ENCODE results near the gene MYO1B.

MYO1B gene

DNA sequence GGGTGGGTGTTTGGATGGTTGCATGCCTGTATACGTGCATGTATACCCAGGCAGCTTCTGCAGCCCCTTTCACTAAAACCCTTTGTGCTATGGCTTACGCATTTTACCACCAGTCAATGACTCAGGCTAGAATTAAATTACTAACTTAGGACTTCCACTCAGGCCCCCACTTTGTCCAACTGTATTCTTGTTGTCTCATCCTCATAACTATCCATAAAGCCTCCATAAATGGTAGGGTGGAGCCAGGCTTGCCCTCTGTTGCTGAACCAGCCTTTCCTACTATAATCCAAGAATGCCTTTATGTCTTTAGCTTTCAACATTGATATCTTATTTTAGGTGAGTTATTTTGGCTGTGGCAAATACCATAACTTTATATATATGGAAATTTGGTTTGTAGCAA is 119.9 kb downstream of the MYO1B start:
- DNase-seq: no peak

DNA sequence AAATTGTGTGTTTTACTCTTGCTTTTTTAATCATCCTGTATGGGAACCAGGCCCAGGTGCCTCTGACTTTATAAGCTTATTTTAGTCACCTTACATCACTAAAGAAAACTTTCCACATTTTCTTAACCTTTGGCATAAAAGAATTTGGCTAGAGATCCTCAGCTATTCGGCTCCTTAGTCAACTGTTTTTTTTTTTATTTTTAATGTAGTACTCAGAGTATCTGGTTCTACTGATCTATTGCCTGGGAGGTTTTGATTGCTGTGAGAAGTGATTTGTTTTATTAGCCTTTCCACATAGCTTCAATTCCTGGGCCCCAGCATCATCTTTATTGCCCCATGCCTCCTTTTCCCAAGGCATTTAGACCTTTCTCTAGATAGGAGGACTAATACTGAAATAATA is 121.0 kb downstream of the MYO1B start:
- peak; percentile 83 for DNase-seq

DNA sequence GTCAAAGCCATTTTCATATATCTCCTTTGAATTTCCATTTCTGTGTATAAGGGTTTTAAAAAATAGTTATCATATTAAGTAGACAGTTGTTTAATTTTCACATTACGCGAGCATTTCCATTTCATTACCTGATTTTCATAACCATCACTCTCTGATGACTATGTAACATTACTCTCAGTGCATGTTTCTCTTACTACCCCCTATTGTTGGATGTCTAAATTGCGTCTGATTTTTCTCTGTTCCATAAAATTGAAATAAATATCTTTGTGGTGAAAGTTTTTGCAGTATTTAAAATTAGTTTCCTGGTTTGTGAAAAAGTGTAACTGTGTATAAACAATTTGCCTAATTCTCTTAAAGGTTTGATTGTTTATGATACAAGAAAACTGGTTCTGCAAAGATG is 123.8 kb downstream of the MYO1B start:
- DNase-seq: peak; percentile 20

DNA sequence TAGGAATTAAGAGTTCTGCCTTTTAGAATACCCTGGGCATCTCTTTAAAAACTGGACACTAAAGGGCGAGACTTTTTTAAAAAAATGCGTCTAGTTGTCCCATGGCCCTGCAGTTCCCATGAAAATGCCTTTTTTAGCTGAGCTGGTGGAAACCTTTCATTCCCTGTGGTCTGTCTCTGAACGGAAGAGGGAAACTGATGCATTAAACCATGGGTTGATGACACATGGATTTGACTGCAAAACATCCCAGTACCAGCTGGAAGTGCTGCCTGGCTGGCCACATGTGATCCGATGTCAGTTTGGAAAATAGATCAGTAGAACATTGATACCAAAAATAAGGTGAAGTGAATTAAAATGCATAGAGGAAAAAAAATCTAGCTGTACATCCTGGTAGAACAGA is 129.2 kb downstream of the MYO1B start:
- no peak for DNase-seq

DNA sequence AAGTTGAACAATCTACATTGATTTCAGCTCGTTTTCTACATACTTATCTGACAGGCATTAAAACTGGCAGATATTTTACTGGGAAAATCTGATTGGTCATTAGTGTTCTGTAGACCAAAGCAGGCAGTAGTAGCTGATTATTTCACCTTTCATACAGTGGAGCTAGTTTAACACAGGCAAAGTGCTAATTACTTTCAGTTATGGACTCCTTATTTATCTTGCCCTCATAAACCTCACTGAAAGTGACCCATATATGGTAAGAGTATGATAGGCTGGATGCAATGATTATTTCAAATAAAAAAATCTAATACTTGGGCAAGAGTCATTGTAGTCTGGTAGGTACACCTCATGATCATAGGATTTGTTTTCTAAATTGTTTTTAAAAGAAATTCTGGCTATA is 129.7 kb downstream of the MYO1B start:
- DNase-seq: no peak

DNA sequence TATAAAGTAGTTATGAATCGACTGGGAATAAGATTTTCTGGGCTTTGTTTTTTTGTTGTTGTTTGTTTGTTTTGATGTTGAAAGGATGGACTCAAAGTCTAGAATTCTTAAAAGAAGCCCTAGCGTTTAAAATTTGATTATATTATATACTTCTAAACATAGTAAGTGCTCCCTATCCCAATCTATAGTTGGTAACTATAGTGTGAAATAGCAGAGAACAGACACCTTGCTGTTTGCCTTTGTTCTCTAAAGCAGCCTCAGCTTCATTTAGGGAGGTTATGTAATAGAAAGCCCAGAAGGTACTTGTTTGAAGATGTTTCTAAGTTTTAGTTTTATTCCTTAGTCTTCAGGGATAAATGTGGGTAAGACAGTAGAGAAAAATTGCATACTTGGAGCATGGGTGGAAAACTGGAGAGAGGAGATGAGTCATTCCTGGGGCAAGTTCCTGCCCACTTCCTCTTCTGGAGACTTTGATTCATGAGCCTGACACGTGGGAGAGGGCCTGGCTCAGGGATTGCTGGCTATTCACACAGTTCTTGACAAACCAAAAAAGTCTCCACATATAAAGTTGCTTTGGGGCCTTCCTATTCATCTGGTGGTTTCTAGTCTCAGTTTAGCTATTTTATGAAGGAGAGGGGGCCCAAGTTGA is 131.9 kb downstream of the MYO1B start:
- DNase-seq: peak; percentile 93

DNA sequence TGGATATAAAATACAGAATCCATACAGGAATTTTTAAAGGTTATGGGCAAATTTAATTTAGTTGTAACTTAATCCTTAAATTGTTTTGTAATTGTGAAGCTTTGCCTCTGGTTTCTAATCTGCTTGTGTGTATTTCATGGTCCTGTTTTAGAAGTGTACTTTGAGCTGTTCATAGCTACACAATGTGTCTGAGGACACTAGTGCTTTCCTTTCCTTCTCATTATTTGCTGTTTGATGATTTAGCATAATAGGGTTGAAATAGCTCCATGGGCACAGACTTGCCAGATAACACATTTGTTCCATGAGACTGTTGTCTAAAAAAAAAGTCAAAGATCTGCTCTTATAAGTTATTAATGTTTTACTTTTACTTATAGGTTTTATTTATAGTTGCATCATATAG is 134.2 kb downstream of the MYO1B start:
- DNase-seq: no peak

DNA sequence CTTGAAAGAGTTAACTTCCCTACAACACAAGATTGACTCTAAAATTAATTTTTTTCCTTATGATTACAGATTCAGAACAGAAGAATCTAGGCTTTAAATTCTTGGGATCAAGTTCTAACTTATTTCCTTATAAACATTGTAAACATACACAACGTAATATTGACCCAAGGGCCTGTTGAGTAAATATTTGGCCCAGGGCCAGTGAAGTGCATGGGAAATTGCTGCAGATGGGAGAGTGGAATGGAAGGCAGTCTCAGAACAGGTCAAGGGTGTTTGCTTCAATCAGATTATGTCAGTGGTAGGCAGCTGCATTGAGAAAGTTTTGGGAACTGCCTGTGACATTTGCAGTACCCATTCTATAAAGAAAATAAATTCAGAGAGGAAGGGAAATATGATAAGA is 137.6 kb downstream of the MYO1B start:
- peak; percentile 17 for DNase-seq

DNA sequence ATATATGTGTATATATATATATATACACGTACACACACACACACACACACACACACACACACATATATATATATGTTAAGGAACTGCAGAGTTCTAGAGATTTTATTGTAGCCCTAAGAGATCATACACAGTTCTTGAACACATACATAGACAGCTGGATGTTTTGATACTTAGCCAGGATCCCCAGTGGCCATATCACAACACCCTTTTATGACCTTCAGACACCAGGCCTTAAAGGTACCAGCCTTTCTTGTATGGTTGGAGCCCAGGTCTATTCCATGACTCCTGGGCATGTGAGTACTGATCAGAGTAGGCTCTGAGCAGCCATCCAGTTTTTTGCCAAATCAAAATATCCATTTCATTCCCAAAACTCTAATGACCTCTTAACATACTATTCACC is 138.3 kb downstream of the MYO1B start:
- no peak for DNase-seq

DNA sequence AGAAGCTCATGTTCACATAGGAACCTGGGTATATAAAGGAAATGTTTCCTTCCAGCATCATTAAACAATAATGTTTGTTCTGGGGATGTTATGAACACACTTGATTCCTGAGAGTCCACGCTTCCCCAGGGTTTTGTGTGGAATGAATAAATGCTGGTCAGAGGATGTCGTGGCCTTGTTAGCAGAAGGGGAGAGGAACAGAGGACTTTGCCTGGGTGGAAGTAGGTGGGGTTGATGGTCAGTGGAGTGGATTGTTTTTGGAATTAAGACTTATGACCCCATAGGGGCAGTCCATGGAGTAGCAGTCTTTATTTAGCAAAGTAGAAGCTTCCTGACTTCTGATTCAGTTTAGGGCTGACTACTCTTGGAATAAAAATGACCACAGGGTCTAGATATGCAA is 139.6 kb downstream of the MYO1B start:
- DNase-seq: peak; percentile 29

DNA sequence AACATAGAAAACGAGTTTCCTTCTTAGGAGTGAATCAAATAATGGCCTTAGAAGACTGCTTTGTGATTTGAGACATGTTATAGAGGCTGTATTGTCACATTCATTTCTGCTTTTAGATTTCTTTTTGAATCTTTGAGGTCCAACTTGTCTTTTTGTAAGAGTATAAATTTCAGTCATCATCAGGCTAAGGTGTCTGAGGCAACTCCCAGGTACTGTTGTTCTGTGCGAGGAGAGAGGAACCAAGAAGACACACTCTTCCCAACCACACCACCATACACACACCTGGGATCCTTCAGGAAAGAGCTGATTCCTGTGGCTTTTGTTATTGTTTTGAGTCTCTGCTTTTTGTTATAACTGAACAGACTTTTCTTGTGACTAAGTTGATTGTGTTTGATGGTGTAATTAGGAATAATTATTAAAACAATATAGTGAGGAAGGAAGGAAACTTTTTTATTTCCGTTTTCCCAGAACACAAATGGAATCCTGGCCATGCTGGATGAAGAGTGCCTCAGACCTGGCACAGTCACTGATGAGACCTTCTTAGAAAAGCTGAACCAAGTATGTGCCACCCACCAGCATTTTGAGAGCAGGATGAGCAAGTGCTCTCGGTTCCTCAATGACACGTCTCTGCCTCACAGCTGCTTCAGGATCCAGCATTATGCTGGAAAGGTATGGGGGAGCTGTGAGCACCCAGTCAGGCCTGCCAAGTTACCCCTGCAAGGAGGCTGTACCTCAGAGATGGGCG is 140.4 kb downstream of the MYO1B start:
- DNase-seq: no peak

DNA sequence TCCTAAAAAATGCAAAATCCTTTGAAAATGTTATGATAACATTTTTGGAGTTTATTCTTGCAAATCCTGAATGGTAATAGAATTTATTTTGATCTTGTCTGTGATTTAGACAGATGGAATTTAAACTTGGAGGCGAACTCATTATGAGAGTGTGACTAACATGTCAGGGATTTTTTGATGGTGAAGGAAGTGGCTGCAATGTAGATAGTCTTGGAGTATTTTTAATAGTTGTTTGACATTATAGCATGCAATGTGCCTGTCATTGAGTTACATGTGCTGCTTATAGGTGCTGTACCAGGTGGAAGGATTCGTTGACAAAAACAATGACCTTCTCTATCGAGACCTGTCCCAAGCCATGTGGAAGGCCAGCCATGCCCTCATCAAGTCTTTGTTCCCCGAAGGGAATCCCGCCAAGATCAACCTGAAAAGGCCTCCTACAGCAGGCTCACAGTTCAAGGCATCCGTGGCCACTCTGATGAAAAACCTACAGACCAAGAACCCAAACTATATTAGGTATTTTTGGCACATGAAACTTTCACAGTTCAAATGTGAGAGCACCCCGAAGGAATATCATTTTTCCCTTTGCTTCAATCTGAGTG is 141.8 kb downstream of the MYO1B start:
- peak; percentile 92 for DNase-seq

DNA sequence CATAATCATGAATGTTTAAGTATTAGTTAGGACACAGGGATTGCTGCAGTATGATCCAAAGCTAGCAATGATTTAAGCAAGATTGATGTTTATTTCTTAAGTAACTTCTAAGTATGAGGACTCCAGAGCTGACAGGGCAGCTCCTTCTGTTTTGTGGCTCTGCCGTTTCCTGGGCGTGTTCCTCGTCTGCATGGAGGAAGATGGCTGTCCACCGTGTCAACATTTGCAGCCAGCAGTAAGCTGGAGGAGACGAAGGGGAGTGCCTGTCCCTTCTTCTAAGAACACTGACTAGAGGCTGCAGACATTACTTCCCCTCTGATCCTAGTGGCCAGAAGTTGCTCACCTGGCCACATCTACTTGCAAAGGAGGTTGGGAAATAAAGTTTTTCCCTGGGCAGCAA is 144.1 kb downstream of the MYO1B start:
- no peak for DNase-seq

DNA sequence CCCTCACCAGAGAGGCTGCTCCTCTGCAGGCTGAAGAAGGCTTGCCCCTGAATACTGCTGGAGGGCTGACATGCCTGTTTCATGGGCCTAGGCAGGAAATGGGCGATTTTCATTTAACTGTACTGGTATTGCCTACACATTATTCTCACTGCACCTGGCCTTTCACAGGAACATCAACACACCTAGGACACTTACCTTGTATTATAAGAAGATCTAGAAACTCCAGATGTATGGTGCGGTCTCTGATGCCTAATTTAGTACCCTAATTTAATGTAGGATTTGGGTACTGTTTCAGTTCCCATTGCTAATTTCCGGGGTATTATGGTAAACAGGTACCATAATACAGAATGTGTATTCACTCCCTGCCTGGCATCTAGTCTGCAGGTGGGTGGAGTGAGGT is 146.0 kb downstream of the MYO1B start:
- no peak for DNase-seq

DNA sequence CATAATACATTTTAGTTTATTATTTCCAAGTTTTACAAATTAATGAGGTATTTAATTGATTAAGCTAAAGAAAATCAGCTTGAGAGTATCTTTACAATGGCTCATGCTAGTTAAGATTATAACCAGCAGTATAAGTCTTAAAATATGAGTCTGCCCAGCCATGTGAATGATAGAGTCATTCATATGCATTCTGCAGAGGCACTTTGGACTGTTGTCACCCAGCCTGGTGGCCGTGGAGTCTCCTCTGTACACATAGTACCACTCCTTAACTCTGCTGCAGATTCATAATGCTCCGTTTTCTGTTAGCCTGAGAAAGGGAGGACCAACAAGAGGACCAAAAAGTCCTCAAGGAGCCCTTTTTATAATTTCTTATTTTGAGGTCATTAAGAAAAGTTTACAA is 148.8 kb downstream of the MYO1B start:
- DNase-seq: no peak

DNA sequence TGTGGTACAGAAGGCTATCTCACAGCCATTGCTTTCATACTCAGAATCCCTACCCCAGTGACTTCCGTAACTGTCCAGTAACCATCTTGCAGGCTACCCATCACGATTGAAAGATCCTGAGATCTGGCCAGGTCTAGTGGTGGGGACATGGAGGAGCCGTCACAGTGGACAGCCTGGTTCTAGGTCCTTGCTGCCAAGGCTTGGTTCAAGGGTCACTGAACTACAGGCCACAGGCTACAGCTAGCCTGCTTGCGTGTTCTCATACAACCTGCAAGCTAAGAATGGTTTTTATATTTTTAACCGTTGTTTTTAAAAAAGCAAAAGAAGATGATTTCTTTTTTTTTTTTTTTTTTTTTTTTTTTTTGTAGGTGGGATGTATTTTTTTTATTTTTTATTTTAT is 151.6 kb downstream of the MYO1B start:
- no peak for DNase-seq

DNA sequence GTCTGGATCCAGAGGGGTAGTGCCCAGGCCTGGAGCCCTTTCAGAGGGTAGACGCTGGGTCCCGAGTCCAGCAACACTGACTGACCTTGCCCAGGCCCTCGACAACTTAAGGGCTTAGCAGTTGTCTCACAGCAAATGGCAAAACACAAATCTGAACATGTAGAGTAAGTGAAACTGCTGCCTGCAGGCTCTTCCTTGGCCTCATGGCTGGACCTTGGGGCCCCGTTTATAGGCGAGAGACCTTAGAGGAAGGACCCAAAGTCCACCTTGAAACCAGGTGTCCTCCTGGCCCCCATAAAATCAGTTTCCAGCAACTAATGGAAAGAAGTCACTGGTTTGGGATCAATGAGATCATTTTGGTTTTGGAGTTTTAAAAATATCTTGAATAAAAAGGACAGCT is 154.4 kb downstream of the MYO1B start:
- DNase-seq: no peak

DNA sequence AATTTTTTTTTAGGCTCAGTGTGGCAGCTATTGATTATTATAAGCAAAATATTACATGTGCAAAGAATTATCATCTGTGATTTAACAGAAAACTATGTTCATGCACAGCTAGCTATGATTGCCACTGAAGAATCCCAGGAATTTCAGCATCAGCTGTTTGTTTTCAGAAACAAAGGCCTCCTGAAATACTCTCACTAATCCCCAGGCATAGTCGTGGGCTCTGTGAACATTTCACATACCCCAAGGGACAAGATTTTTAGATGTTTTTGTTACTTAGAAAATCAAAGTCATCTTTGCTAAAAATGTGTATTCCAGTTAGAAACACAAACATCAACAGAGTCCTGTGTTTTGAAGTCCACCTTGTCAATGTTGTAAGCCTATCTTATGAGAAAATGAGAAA is 156.1 kb downstream of the MYO1B start:
- peak; percentile 89 for DNase-seq

DNA sequence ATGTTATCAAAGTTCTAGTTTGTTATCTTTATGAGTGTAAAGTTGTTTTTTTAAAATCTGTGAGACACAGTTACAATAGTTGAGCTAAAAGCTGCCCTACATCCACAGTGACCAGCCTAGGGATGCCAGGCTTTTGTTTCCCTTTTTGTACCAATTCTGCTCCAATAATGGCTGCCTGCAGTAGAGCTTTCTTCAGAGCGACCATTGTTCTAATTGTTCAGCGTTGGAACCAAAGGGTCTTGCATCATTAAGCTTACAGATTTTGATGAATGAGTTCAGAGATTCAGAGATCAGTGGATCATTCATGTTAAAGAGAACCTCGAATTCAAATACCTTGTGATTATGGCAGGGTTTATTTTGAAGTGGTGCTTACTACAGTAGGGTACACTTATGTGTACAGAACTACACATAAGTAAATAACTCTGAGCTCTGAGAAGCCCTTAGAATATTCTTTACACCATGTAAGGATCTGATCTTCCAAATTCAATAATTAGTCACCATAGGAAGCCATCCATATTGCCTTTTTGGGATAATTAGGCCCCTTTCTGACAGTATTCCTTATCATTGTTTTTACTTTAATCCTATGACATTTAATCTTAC is 157.9 kb downstream of the MYO1B start:
- DNase-seq: no peak

DNA sequence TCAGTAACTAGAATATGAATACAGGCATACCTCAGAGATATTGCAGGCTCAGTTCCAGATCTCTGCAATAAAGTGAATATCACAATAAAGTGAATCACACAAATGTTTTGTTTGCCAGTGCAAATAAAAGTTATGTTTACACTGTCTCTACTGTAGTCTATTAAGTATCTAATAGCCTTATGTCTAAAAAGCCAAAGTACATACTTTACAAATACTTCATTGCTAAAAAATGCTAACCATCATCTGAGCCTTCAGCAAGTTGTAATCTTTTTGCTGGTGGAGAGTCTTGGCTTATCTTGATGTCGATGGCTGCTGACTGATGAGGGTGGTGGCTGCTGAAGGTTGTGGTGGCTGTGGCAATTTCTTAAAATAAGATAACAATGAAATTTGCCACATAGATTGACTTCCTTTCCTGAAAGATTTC is 159.4 kb downstream of the MYO1B start:
- peak; percentile 68 for DNase-seq

DNA sequence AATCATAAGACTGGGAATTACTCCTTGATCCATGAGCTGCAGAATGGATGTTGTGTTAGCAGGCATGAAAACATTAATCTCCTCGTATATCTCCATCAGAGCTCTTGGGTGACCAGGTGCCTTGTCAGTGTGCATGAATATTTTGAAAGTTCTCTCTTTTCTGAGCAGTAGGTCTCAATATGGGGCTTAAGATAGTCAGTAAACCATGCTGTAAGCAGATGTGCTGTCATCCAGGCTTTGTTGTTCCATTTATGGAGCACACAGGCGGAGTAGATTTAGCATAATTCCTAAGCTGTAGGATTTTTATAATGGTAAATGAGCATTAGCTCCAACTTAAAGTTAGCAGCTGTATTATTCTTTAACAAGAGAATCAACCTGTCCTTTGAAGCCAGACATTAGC is 160.3 kb downstream of the MYO1B start:
- no peak for DNase-seq

DNA sequence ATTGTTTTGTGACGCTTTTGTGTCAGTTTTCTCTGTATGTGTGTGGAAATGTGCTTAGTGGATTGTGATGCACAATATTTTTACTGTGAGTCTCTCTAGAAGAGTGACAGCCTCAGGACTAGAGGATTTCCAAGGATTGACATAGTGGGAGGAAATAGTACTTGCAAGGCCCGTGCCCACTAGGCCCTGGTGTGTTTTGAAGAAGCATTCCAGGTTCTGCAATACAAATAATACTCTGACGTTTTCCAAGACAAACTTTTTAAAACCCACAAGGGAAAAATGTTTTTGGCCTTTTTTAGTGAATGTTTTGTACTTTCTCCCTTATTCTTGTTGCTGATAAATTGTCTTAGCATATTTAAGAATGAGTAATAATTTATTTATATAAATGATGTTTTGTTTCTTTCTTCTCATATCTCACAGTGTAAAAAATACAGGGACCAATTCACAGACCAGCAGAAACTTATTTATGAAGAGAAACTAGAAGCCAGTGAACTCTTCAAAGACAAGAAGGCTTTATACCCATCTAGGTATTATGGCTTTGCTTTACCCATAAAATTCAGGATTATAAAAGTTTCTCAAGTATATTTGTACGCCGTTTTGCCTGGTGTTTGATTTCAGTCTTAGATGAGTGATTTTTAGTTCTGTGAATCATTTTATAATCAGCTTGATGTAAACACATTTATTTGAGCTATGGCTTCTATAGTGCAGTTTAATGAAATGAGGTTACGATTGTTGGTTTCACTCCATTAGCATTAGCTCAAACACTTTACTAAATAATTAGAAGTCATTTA is 165.6 kb downstream of the MYO1B start:
- DNase-seq: peak; percentile 36

DNA sequence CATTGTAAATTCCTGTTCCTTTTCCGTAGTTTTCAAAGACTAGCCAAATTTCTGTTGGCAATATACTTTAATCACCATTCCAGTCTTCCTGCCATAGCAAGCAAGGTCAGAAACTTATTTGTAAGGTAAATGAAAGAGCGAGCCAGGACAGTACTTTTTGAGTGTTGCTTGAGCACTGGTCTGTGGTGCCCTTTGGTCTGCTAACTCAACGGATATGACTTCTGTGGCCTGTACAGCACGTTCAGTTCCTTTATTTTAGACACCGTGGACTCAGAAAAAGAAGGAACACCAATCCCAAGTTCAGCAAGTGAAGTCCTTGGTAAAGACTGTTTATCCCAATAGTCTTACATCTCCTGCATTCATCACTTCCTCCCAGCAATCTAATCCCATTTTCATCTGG is 166.3 kb downstream of the MYO1B start:
- DNase-seq: no peak

Measured in fibroblast of skin of scalp (primary cell).